Hepatocyte (in vitro differentiated cells): ENCODE measurements around the gene GADD45B.

Source experiments
- CTCF ChIP-seq: fragments of 200-600 bp; sonication (generic); IDR thresholded peaks from 2 replicates; pipeline ENCODE4 v1.5.1; 2016; ENCODE audit warnings: antibody characterized with exemption, mild to moderate bottlenecking; ENCODE audit not compliant: poor library complexity
- EZH2 ChIP-seq: fragments of 200-600 bp; sonication (generic); IDR thresholded peaks from 2 replicates; pipeline ENCODE4 v1.6.1; 2016; ENCODE audit warnings: antibody characterized with exemption, mild to moderate bottlenecking, borderline replicate concordance

DNA sequence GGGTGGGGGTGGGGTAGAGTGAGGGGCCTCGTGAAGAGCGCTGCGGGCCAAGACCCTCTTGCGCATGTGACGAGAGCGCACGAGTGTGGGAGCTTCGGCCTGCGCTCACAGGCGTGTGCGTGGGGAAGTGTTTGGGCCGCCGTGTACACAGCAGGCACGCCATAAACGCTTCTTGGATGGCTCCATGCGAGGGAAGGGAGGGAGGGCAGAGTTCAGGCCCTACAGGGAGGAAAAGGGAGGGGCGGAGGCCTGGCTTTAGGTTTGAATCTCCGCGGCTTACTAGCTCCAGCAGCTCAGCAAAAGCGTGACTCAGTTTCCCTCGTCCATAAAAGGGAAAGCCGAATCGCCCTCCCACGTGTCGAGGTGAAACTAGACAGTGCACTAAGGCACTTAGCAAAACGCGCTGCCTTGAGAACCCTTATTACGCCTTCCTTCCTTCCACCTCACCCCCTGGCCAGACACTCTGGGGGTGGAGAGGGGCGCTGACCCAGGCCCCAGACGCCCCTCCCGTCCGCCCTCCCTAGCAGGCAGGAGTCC lies 12.5 kb downstream of the GADD45B start:
- TF ChIP-seq CTCF: no peak
- no peak for TF ChIP-seq EZH2
